Raji (cell line): ENCODE results near the gene SIPA1.
A peak's percentile ranks its signal among the peaks of the same experiment; 100 is the strongest.

Experiments used
- POLR2A ChIP-seq: IDR thresholded peaks from 2 replicates; pipeline ENCODE4 v1.6.1; 2011; ENCODE audit warnings: low read depth, low read length, control low read depth; ENCODE audit not compliant: insufficient read depth

The SIPA1 gene

DNA sequence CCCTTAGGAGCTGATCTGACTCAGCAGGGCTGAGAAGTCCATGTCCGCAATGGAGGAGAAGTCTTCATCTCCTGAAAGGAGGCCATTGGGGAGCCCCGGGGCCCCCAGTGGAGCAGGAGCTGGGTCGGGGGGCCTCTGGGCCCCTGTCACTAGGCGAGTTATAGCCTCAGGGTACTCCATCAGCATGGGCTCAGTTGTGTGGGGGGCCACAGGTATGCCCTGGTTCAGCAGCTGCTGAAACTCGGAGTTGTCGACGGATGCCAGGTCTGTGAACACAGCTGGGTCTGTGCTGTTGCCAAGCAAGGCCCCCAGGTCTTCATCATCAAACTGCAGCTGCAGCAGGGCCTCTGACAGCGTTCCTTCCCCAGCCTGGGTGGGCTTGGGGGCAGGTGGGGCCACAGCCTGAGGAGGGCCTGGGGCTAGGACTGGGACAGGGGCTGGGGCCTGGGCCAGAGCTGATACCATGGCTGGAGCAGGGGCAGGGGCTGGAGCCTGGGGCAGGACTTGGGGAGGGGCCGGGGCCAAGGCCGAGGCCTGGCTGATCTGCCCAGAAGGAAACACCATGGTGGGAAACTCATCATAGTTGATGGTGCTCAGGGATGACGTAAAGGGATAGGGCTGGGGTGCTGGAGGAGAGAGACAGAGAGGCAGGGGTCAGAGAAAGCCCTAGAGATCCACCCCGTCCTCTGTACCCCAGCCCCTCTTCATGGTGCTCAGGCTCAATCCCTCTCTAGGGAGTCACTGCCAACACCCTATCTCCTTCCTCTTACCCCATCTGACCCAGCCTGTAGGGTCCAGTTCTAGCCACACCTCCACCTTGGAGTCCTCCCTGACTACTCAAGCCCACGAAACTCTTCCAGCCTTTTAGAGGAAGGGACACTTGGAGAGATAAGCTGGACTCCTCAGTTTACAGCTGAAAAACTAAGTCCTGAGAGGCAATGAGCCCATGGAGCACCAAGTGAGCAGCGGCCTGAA lies 16.8 kb downstream of the SIPA1 start:
- no peak for TF ChIP-seq POLR2A

GRCh38 chr11:65655570-65656332 lies 17.9 kb downstream of the SIPA1 start:
- TF ChIP-seq POLR2A, result no peak

DNA sequence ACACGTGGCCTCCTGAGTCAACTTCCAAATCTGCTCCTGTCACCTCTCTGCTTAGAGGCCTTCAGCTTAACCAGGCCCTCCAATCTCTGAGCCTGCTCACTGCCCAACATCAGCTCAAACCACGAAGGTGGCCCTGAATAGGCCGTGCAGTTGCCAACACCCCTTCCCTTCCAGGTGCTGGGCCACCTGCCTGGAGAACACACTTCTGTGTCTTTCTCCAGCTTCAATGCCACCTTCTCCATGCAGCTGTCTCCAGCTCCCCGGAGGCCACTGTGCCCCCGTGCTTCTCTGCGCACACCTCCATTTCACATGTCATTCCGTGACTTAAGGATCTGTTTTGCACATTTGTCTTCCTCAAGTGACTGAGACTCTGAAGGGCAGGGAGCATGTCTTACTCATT lies 19.5 kb downstream of the SIPA1 start:
- no peak for TF ChIP-seq POLR2A

DNA sequence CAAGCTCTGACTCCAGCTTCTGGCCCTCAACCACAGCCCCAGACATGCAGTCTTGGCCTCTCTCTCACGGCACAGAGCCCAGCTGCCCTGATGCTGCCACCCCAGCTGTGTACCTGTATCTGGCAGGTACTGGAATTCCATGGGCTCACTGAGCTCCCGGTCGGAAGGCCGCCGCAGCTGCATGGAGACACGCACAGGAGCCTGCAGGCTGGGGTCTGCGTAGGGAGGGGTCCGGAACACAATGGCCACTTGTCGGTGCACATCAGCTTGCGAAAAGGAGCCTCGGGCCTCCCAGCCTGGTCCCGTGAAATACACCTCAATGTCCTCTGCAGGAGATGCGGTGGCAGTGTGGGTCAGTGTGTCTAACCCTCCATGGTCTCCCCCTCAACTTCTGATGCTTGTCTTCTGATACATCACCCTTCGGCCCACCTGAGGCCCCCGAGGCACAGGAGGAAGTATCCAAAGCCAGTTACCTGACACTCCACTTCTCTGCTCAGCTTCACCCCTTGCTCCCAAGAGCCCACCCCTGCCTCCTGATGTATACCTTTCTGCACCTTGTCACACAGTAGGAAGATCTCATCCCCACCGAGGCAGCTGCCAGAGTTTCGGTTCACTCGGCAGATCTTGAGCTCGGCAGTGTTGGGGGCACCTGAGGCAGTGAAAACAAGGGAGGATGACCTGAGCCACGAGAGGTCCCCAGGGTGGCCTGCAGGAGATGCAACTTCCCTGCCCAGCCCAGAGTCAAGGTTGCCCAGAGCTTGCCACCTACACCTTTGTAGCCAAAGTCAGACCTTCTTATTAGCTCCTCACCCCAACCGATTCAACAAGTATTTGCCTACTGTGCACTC lies 20.5 kb downstream of the SIPA1 start:
- TF ChIP-seq POLR2A, result no peak

- TF ChIP-seq POLR2A, result no peak
These were observed 22.1 kb downstream of the SIPA1 start for GRCh38 chr11:65660038-65660437.

- no peak for TF ChIP-seq POLR2A
These were observed 23.8 kb downstream of the SIPA1 start for GRCh38 chr11:65661599-65662246.

DNA sequence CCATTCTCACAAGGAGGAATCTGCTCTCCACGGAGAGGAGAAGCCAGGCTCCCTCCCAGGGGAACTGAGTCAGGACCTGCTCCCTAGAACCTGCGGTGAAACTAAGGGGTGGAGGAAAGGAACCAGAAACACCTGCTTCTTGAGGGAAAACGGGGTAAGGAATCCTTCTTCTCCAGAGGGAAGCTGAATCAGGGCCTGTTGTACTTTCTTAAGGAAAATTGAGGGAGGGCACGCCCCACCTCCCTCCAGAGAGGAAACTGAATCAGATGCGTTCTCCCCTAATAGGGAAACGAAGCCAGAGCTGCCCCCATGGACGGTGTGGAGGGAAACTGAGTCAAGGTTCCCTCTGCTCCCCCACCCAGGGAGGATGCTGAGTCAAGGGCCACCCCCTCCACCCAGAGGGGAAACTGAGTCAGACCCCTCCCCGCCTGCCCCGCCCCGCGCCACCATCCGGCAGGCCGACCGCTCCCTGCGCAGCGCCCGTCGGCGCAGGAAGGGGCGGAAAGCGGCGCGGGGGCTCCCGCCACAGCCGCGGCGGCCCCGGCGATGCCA lies 24.4 kb downstream of the SIPA1 start:
- TF ChIP-seq POLR2A, result no peak

GRCh38 chr11:65662799-65663638 lies 25.1 kb downstream of the SIPA1 start, which contains the start of gene RELA:
Gene RELA (minus strand): TSS chr11:65662916. CDS start chr11:65662832, 84 bp downstream.
- peak; percentile 66 for TF ChIP-seq POLR2A

- TF ChIP-seq POLR2A, result peak; percentile 4; the same call in 1 of the 2 replicates
These were observed 25.8 kb downstream of the SIPA1 start for GRCh38 chr11:65663639-65664200.

GRCh38 chr11:65672180-65672860 lies 34.4 kb downstream of the SIPA1 start:
- TF ChIP-seq POLR2A, result no peak

- no peak for TF ChIP-seq POLR2A
These were observed 35.1 kb downstream of the SIPA1 start for GRCh38 chr11:65672982-65673381.

DNA sequence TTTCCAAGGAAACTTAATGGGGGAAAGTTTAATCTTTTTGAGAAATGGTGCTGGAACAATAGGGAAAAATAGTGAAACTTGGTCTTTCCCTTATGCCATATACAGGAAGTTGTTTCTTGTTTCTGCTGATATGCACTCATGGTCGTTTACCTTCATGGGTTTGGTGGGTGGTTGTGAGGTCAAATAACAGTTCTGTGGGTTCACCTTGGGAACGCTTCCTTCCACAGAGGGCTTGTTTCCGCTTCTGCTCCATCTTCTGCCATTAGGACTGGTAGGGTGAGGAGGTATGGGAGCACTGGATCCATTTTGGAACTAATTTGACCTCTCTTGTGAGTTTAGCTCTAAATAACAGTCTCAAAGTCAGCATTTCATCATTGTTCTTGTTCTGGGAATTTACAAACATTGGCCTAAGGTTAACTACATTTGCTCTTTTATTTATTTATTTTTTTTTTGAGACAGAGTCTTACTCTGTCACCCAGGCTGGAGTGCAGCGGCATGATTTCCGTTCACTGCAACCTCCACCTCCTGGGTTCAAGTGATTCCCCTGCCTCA lies 42.4 kb downstream of the SIPA1 start:
- TF ChIP-seq POLR2A, result no peak
